ENCODE data around the gene RNF123.

RNF123 gene

DNA sequence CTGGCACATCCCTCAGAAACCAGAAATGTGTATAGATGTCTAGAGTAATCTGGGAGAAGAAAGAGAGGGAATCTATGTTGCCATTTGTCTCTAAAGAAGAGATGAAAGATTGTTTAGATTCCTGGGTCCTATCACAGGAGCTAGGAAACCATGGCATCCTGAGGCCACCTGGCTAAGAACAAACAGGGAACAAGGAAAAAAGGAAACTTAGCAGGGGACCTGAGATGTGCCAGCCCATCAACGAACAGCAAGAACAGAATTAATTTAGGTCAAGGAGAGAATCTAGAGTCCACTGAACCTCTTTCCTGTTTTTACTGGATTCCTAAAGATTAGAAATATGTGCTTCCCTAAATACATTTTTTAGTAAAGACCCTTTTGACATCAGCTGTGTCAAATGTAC lies 66.7 kb downstream of the RNF123 start:
- no peak for FAIRE-seq

- no peak for FAIRE-seq
Measured at GRCh38 chr3:49757197-49757596, 67.8 kb downstream of the RNF123 start.

DNA sequence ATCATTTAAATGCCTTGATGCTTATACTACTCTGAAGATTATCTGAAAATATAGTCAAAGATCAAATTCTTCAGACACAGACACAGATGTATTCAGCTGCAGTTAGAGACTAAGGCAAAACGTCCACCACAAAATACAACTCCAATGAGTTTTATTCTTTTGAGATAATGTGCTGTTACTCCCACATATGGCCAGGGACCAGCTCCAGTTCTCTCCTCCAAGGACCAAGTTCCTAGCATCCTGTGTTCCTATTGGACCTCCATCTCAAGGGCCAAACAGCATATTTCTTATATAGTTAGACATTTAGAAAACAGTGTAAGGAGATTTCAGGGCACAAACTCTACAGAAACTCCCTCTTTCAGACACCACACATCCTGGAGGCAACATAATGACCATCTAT lies 69.9 kb downstream of the RNF123 start:
- FAIRE-seq: no peak

GRCh38 chr3:49761661-49762060 lies 72.3 kb downstream of the RNF123 start:
- no peak for FAIRE-seq

GRCh38 chr3:49763981-49764380 lies 74.6 kb downstream of the RNF123 start:
- FAIRE-seq: no peak

- FAIRE-seq: no peak
Measured at GRCh38 chr3:49769286-49769915, 80.0 kb downstream of the RNF123 start.

DNA sequence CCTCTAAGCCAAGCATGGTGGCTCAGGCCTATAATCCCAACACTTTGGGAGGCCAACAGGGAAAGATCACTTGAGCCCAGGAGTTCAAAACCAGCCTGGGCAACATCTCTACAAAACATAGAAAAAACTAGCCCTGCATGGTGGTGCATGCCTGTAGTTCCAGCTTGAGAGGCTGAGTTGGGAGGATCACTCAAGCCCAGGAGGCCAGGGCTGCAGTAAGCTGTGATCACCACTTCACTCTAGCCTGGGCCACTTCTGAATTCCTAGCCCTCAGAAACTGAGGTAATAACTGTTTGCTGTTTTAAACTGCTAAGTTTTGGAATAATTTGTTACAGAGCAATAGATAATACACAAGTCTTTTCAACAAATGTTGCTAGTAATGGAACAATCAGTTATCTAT lies 80.6 kb downstream of the RNF123 start:
- FAIRE-seq: no peak
